ENCODE data around the gene COBL.
A peak's percentile ranks its signal among the peaks of the same experiment; 100 is the strongest.

Gene COBL

DNA sequence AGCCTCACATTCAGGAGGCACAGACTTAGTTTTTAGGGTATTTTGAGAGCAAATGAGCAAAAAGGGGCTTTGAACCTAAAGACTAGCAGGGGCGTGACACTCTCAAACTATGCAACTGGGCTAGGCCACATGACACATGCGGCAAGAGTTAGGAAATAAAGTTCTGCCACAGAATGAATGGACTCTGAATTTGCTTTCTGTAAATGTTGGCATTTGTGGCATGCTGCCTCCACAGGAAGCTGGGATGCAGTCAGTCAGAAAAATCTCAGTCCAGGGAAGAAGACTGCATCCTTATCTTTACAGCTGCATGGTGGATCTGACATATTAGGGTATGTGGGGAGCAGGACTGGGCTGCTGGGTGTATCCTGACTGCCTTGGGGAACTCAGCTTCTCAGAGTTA, 181.0 kb downstream of the COBL start:
- DNase-seq, result no peak

DNA sequence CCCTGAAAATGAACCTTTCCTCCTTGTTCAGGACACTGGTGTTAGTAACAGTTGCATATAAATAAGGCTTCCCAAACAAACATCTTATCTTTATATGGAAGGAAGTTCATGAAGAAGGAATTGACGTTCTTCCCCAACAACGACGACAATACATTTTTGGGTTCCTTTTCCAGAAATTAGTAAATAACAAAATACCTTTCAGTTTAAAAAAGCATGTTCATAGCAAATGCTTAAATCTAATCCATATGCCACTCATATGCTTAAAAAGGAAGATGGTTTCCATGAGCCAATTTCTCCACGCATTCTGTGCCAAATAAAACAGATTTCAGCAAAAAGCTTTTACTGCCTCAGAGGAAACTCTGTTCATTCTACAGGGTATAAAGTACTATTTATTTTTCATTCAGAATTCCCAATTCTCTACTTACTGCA, 182.6 kb downstream of the COBL start:
- DNase-seq, result peak; percentile 60

DNA sequence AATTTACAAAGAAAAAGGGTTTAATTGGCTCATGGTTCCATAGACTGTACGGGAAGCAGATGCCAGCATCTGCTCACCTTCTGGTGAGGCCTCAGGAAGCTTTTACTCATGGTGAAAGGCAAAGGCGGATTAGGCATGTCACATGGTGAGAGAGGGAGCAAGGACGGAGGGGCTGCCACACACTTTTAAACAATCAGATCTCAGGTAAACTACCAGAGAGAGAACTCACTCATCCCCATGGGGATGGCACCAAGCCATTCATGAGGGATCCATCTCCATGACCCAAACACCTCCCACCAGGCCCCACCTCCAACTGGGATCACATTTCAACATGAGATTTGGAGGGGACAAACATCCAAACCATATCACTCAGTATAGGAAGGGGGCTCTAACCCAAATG, 183.9 kb downstream of the COBL start:
- DNase-seq, result no peak

DNA sequence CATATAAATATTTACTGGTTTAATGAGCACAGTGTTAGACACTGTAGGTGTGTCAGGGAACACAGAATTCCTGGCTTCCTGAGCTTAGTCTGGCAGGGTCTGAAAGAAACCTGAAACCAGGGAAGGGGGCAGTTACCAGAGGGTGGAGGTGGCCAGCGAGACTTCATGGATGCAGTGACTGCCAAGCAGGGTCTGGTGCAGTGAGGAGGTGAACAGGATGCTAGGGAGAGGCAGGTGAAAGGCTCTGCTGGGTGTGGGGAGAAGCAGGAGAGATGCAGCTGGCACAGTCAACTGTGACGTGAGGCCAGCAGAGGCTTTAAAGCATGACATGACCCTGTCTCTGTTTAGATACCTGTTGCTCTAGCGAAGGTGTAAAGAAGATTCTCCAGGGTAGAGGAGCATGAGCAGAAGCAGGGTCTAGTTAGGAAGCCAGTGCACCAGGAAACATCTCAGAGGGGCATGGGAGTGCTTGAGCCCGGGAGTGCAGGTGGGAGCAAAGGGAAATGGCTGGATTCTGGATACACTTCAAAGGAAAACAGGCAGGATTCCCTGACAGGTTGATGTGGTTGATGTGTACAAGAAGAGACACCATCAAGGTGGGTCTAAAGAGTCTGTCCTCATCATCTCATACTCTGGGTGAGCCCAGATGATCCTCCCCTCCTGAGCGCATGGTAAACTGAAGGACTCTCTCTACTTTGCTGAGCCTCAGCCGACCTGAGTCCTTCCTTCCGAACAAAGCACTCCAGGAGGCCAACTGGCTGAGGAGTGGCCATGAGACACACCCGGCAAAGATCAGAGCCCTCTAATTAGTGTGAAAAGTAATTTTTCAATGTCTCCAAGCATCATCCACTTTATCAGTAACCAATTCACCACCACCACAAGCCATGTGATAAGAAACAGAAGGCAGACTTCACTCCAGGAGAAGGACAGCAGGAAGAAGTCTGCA, 186.8 kb downstream of the COBL start:
- DNase-seq, result no peak

DNA sequence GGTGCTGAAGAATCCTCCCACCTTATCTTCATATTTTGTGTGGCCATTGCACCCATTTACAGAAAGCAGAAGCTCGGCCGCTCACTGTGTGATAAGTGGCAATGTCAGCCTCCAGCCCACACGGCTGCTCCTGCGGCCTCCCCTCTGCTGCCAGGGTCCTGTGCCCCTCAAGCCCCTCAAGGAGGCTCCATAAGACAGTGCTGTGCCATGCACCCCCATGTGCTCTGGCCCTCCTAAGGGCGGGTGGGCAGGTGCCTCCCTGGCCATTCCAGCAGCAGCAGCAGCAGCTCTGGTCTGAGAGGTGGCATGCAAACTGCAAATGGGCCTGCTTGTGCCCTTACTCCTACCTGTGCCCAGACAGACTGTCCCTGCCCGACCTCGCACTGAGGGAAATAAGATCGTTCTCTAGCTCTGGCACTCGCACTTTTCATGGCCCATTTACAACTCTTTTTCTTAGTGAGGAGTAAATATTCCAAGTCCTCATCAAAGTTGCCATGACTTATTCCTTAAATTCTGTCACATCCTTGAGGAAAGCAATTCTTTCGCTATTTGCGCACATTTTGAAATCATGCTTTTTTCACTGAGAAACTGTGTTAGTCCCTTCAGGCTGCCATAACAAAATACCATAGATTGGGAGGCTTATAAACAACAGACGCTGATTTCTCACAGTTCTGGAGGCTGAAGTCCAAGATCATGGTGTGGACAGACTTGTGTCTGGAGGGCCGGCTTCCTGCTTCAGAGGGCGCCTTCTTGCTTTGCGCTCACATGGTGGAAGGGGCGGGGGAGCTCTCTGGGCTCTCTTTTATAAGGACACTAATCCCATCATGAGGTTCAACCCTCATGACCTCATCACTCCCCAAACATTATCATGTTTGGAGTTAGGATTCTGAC, 187.8 kb downstream of the COBL start:
- DNase-seq, result no peak

DNA sequence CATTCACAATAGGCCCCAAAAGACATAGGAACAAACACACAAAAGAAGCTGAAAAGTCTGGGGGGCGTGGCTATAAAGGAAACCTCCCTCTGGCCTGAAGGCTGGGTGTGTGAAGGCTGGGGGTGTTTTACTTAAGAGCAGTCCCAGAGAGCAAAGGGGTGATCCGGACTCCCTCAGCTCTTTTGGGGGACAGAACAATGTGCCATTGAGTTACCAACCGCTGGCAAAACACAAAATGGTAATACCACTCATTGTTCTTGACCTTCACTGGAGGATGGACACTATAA, 189.0 kb downstream of the COBL start:
- no peak for DNase-seq

DNA sequence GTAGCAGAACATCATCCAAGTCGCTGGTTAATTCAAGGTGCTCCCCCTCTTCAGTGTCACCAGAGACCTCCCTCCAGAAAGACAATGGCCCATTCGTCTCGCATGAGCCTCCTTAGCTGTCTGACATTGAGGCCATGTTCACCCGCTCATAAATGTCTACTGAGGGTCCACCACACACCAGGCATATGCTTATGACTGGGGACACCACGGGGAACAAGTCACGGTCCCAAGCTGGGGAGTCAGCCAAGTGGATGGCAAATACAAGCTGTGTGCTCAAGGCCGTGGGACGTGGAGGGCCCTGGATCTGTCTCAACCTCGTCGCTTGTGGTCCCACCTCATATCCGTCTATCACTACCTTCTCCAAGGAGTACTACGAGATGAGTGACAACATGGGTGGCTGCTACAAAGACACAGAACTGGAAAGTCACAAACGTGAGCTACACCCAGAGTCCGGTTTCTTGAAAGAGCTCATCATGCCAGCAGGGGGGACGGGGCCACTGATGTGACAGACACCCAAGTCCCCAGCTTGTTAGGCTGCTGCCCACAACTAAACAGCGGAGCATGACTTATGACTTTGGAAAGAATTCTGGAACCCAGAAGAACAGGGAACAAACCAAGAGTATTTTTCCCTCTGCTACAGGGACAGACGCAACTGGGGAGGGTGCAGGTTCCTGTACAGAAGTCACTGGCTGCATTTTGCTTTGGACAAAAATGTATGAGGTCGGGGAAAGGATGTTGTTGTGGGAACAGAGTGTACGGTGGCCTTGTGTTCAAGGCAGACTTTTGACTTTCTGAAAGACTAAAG, 189.6 kb downstream of the COBL start:
- no peak for DNase-seq

DNA sequence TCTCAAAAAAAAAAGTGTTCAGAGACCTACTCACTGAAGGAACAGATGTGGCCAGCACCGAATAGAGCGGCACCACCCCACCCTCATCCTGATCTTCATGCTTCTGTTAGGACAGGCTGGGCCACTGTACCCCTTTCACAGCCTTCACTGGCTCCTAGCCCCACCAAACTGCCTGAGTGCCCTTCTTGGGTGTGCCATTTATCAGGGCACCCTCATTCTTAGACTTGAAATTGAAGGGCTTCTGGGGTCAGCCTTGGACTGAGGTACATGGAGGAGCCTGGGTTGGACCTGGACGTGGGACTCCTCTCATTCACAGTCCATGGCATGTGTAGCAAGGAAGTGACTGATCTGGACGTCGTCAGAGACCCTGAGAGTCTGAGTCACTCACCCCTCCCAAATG, 190.3 kb downstream of the COBL start:
- DNase-seq, result no peak

DNA sequence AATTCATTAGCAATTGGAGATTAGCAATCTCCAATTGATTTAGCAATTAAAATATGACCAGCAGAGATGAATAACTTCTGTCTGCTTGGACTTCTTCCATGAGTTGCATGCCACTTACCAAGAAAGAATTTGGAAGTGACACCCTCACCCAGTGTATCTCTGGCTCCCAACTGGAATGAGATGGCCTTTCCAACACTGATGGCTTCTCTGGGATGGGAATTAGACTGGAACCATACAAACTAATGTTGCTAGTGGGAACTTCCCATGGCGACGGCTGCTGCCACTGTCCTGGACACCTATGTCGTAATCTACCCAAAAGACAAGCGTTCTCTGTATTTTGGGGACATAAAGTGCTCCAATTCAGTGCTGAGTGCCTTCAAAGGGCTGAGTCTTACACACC, 192.3 kb downstream of the COBL start:
- no peak for DNase-seq

DNA sequence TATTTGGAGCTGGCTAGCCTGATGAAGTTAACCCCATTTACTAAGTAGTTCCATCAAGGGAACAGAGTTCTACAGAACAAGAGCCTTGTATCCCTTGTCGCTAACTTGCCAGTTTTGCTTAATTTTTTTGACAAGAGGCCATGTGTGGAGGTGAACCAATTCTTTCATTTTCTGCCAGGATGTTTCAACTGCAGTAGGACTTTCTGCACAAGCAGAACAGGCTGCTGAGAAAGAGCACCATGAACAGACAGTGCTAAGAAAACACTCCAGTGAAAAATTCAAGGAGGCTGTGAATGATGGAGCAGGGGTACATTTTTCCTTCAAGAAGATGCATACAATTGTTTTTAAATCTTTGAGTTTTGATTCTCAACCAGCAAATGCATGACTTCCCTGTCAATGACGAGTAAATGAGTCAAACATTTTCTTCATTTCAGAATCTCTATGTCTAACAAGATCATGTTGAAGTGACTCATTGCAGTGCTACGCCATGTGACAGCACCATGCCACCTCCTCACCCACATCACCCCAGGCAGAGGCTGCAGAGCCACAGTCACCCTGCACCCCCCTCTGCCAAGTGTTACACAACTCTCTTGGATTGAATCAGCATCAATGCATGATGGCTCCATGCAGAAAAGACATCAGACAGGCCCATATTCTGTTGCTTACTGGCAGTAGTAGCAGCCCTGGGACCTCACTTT, 193.1 kb downstream of the COBL start:
- no peak for DNase-seq

DNA sequence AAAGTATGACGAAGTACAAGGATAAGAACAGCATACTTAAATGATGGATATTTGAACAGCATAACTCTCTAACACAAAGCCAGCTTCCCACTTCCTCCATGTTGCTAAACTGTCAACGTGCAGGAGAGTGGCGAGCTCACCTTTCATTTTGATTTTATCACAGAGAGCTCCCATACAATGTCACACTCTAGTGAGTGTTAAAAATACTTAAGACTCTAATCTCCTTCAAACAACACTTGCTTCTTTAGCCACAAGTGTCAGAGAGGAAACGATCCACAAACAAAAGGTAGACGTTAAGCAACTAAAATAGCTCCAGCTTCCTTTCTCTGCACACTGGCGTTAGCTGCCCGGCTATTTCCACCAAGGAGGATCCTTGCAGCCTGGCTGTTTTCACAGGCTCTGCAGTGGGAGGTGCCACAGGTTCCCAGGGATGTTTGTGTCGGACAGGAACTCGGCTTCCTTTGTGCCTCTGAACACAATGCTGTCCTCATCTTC, 194.6 kb downstream of the COBL start:
- peak; percentile 39 for DNase-seq

DNA sequence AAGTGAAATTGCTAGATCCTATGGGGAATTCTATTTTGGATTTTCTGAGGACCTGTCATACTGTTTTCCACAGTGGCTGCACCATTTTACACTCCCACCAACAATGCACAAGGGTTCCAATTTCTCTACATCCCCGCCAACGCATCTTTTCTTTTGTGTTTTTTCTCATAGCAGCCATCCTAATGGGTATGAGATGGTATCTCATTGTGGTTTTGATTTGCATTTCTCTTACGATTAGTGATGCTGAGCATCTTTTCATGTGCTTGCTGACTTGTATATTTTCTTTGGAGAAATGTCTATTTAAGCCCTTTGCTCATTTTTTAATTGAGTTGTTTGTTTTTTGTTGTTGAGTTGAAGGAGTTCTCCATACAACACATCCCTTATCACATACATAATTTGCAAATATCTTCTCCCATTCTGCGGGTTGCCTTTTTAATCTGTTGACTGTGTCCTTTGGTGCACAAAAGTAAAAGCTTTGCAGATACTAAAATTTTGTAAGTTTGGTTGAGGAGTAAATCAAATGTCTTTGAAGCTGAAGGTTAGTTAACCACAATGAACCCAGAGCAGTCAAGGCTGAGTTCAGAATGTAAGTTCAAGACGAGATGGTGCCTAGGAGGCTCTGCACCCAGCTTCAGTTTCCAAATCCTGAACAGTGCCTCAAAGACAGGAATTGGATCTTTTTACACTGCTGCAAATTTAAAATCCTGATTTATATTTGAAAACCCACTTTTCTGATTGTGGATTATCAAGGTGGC, 195.4 kb downstream of the COBL start:
- no peak for DNase-seq

DNA sequence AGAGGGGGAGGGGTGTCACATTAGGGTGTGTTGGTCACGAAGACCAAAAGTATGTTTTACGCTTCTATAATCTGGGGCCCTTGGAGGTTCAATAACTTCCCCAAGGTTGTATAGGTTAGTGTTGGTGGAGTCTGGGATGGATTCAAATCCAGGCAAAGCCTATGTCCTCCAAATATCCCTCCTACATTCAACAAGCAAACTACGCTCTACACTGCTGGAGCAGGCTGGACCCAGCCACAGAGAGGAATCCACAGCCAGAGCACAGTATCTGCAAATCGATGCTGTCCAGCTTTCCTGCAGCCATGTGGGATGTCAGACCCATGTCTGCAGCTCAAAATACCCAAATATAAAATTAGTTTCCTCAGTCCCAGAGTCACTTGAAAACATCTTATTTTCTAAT, 198.0 kb downstream of the COBL start:
- DNase-seq, result no peak

DNA sequence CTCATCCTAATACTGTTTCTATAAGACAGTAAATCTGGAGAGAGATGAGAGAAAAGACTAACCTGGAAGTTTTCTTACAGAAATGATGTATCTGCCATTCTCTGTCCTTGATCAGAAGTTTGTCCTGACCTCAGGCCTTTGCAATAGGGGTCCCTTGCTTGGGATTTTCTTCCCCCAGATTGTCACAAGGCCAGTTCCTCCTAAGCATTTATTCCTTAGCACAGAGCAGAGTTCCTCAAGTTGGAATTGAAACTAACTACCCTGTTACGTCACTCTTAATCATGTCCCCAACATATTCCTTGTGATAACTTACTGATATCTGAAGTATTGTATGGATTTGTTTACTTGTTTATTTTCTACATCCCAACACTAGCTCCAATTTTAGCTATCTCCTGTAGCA, 202.1 kb downstream of the COBL start:
- DNase-seq, result no peak

DNA sequence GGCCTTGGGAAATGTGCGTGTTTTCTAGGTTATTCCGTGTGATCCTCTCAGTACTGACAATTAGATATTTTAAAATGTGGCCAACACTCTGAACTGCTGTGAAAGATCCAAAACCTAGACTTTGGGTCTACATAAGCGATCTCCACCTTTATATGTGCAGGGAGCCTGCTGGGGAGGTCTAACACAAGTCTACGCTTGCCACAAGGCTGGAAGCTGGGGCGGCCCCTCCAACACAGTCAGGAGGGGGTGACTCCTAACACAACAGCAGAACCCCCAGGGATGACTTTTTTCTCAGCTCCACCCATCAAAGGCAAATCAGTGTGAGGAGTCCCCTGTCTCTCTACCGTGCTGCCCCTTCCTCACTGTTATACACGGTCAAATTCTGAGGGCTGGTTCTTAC, 202.6 kb downstream of the COBL start:
- no peak for DNase-seq

DNA sequence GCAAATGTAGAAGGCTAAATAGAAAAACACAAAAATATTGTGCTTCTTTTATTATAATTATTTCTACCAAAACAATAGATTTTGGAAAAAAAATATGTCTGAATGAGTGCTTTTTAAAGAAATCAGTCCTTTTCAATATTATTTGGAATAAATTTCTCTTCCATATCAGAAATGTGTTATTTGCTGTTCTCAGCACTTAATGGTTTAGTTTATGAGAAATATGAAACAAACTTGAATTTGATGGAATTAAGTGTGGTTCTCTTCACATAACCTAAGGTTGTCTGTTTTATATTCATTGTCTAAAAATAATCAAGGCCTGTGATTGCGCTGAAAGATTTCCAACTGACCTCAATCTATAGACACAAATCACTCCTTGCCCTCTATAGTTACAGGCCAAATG, 203.0 kb downstream of the COBL start:
- DNase-seq, result no peak

DNA sequence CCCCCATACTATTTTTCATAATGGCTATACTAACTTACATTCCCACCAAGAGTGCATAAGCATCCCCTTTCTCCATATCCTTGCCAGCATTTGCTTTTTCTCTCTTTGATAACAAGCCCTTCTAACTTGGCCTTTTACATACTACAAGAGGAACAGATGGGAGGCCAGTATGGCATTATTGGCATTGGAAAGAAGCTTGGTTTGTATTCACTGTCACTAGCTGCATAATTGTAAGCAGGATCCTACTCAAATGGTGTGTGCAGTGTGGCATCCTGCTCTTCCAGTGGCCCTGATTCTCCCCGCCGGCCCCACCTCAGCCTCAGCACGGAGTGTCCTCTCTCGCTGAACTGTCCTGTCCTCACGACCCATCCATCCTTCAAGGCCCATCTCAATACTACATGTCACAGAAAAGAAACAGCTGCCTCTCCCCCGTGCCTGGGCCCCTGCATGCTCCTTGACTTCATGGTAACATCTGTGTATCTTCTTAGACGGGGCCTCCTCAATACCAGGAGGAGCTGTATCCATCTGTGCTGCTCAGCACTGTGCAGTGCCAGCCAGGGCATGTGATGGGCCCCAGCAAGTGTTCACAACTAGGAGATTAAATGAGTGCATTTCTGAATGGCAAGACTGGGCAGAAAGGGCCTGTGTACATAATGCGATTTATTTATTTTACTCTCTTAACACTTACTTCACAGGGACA, 205.2 kb downstream of the COBL start:
- no peak for DNase-seq

DNA sequence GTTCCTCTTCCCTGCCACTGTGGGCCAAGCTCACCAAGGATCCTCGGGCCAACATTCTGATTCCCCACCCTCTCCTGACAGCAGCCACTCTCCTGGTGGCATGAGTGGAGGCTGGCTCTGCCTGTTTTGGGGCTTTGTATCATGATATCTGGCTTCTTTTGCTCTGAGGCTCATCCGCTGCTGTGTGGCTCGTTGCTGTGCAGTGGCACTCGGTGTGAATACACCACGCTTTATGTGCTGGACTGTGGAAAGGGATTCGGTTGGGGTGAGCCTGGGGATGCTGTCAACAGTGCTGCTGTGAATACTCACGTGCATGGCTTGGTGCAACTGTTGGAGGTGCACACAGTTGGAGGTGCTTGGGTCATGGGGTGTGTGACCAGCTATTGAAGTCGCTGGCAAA, 208.5 kb downstream of the COBL start:
- no peak for DNase-seq

DNA sequence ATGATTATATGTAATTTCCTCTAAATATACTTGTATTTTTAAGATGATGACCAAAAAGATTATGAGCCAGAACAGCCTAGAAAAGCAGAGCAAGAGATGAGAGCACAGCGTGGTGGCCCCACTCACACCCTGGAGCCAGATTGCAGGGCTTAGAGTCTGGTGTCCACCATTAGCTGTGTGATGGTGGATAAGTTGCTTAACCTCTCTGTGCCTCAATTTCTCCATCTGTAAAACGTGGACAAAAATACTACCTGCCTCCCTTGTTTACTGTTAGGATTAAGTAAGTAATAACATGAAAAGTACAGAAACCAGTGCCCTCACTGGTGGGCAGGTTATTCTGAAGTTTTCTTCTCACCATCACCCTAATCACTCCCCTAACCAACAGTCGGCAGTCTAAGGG, 212.3 kb downstream of the COBL start:
- DNase-seq, result no peak

DNA sequence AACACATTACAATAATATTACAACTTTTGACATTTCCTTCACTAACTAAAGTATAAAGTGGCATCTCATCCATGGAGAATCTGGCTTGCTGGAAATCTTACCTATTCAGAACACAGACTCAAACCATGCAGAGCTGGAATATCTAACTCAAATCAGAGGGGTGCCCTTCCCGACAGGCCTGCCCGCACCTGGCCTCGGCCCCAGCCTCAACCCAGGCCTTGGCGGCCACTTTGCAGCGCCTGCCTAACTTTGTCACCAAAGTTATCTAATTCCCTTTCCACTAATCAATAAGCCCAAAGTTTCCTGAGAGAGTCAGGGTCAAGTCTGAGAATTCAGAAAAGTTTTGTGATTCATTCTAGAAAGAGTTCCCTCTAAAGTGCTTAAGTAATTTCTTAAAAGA, 212.9 kb downstream of the COBL start:
- DNase-seq, result no peak

DNA sequence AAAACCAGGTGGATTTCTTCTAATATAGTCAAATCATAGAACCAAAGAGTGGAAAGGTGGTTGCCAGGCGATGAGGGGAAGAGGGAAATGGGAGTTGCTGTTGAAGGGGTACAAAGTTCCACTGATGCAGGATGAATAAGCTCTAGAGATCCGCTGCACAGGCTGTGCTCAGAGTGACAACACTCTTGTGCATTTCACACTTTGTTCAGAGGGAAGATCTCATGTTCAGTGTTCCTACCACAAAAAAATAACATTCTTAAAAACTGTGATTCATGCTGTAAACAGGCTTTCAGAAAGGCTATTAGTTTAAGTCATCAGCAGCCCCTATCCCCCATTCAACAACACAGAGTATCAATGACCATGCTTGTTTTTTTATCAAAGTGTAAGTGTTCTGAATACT, 213.8 kb downstream of the COBL start:
- DNase-seq, result no peak
